HT1080 (cell line): ENCODE results near the gene CIC. TPM values are rescaled to one million over a fixed set of nuclear protein-coding genes. Genes with fewer than 3 reads are reported as not detected.

Source experiments
- DNase-seq: peaks from one replicate; pipeline ENCODE4 v3.0.0-alpha.2; 2015; ENCODE audit warnings: low read depth
- polyA plus RNA-seq, 2 experiments: library from polyadenylated mRNA; depleted of rRNA; stranded (reverse); fragments of >200 nt; gene quantifications; 2 replicates each; pipeline ENCODE4 v1.2.3, GENCODE V29; 2015
- total RNA-seq: library from RNA; depleted of rRNA; stranded (reverse); fragments of >200 nt; shearing (Covaris generic); gene quantifications from 2 replicates; pipeline ENCODE4 v1.2.3, GENCODE V29; 2014; rRNA removed

The CIC gene
- 12.0 and 22.6 TPM in 2 replicates for total RNA-seq
- 19.0 and 21.5 TPM in 2 replicates for polyA plus RNA-seq (2015; cell fraction: cytosol; rRNA removed)
- 51.0 and 53.3 TPM in 2 replicates for polyA plus RNA-seq (2015; cell fraction: nucleus; rRNA removed)

DNA sequence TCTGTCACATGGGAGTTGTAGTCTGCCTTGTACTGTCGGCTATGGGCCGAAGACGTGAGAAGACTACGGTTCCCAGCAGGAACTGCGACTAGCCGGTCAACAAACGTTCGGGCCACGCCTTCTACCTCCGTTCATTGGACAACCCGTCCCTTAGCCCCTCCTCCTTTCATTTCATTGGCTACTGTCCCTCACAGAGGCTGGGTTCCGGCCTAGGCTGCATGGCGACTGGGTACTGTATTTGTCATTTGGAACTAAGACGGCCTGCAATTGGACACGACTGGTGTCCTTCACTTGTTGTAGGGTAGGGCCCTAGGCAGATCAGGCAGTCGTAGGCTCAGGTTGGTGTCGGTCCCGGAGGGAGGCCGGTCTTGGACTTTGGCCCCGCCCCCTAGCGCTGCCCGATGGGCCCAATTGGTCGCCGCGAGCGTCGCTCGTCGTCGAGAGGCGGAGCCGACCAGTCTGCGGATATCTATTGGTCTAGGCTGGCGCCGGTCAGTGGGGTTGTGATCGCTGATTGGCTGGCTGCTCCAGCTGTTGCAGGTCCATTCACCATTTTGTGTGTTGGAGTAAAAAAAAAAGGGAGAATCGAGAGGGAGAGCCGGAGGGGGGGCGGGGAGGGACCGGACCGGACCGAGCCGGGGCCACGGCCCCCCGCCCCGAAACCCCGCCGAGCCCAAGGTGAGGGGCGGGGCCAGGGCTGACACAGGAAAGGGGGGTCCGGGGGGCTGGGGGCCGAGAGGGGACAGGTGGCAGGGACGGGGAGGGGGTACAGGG lies at the start of gene CIC:
TSS of gene CIC (plus strand) at position 549 of the 774 bp plus-strand sequence. CDS start 2,532 bp downstream, outside the sequence.
- peak; percentile 100 for DNase-seq

DNA sequence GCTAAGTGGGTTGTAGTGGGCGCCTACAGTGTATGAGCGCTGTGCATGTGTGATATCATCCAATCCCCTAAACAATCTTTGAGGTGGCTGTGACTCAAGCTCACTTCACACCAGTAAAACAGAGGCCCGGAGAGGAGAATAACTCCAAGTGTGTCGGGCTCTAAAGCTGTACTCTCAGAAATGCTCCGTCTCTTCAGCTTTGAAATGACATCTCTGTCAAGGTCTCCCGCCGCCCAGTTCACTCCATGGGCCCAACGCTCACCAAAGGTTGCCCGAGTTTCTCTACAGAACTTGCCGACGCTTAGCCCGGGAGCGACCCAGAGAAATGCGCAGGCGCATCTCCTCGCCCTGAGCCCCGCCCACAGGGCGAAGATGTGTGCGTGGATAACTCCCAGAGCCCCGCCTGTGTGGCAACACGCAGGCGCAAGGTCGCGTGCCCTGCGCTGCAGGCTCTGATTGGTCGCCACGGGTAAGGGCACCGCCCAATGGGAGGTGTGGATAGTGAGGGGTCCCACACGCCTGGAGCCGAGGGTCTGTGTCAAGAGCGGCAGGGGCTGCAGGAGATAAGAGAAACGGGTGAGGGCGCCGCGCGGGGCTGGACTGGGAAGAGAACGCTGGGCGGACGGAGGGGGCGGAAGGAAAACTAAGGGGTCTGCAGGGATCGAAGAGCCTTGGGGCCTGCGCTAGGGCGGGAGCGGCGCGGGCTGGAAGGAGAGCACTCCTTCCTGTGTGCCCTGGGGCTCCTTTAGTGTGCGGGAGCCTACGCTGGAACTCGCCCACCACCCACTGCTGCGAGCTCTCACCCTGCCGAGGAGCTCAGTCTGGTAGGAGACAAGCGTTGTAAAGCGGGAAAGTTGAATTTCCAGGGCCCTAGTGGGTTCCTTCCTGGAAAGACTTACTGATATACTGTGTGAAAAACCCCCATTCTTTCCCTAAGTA lies 49.0 kb upstream of the CIC start, which contains the start of gene ZNF526:
TSS of gene ZNF526 (plus strand) at position 501 of the 939 bp plus-strand sequence. CDS start 4,092 bp downstream, outside the sequence.
- peak; percentile 97 for DNase-seq

DNA sequence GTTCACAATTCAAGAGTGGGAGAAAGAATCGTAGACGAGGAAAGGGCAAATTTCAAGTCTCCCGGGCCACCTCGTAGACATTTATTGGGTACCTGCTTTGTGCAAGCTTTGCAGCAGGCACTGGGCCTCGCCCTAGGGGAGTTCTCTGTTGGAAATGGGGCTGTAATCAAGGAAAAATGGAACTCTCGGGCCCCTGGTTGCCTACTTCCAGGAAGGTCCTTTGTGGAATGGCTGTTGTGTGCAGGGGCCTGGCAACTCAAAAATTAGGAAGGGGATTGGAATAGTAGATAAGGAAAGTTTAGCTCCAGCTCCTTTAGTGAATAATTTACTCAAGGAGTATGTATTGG lies 48.3 kb upstream of the CIC start:
- DNase-seq: no peak

DNA sequence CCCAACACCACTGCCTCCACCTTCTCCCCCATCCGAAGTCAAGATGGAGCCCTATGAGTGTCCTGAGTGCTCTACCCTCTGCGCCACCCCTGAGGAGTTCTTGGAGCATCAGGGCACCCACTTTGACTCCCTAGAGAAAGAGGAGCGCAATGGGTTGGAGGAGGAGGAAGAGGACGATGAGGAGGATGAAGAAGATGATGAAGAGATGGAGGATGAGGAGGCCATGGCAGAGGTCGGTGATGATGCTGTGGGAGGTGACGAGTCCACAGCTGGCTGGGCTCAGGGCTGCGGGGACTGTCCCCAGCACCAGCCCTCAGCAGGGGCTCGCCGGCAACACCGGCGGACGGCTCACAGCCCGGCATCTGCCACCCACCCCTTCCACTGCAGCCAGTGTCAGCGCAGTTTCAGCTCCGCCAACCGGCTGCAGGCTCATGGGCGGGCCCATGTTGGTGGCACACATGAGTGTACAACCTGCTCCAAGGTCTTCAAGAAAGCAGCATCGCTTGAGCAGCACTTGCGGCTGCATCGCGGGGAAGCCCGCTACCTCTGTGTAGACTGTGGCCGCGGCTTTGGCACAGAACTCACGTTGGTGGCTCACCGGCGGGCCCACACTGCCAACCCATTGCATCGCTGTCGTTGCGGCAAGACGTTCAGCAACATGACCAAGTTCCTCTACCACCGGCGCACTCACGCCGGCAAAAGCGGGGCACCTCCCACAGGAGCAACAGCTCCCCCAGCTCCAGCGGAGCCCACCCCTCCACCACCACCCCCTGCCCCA lies 43.9 kb upstream of the CIC start:
- no peak for DNase-seq

DNA sequence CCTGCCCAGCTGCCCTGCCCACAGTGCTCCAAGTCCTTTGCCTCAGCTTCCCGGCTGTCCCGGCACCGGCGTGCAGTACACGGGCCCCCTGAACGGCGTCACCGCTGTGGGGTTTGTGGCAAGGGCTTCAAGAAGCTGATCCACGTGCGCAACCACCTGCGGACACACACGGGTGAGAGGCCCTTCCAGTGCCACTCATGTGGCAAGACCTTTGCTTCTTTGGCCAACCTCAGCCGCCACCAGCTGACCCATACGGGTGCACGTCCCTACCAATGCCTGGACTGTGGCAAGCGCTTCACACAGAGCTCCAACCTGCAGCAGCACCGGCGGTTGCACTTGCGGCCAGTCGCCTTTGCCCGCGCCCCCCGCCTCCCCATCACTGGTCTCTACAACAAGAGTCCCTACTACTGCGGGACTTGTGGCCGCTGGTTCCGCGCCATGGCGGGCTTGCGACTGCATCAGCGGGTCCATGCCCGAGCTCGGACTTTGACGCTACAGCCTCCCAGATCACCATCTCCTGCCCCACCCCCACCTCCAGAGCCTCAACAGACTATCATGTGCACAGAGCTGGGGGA lies 43.2 kb upstream of the CIC start:
- no peak for DNase-seq

DNA sequence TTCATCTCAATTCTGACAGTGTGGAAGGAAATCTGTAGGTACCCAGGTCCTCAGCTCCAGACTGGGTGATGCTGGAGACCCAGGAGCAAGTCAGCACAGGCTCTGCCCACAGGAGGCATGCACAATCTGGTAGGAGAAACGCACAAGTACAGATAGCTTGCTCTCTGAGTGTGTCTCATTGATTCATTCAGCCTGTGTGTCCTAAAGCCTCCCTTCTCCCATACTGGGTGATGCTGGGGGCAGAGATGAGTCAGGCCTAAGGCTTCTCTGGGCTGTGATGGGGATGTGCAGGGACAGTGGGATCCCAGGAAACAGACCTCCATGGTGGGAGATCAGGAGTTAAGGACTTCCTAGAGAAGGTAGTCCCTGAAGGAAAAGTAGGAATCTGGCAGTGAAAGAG lies 42.2 kb upstream of the CIC start:
- no peak for DNase-seq

DNA sequence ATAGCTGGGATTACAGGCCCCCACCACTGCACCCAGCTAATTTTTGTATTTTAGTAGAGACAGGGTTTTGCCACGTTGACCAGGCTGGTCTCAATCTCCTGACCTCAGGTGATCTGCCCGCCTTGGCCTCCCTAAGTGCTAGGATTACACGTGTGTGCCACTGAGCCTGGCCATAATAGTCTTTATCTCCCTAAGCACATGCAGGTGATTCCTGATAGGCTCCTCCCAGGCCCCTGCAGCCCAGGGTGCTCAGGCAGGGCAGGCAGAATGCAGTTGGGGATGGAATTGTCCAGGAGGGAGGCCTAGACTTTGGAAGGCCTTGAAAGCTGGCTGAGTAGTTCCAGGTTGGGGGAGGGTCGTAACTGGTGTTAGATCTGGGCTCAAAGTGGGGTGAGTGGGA lies 40.4 kb upstream of the CIC start:
- no peak for DNase-seq

DNA sequence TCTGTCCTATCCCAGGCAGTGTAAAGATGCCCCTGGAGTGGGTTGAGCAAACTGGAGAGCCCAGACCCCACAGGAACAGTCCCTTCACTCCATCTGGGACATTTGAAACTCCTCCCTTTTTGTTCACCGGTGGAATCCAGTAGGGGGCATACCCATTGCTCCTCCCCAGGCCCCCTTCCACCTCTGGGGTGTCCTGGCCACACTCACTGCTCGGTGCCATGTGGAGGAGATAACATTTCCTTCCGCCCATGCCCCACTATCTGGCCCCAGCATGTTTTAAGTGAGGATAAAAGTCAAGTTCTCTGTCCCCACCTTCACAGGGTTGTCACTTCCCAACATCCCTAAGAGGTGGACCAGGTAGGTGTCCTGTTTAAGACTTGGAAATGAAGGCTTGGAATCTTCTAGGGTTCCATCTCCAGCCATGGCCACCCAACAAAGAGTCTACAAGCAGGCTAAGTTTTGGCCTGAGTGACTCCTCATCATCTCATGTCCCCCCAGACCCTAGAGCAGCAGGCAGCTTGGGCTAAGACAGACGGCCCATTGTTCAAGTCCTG lies 39.7 kb upstream of the CIC start:
- DNase-seq: no peak

DNA sequence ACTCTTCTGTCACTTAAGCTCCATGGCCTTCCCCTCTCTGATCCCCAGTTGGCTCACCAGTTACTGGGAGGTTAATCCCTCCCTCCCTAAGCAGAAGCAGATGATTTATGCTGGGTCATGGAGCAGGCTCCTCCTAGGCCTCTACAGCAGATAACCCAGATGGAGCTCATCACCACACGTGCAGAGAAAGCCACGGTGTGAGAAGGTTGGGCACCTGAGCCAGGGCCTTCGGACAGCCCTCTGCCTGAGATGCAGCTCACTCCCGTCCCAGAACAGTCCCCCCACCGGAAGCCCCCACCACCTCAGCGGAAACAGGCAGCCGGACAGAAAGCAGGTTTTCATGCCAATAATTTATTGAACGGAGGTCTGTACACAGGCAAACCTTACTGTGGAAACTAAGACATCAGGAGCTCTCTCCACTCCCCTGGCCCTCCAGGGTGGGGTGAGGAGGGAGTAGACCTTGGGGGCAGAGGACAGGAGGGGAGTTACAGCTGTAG lies 39.1 kb upstream of the CIC start:
- DNase-seq: no peak

DNA sequence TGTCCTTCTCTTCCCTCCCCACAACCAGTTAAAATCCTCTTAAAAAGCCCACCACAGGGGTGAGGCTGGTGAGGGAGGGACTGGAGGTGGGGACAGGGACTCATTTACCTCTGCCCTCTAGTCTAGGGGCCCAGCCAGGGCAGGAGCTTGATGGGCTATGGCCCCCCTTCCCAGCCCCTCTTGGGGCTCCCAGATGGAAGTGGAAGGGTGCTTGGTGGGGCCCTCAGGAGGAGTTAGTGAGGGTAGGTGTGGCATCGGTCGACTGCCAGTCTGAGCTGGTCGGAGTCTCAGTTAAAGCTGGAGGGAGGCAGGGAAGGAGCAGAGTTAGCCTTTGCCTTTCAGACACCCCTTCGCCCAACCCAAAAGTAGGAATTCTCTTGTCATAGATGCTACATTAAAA lies 38.5 kb upstream of the CIC start:
- DNase-seq: no peak

DNA sequence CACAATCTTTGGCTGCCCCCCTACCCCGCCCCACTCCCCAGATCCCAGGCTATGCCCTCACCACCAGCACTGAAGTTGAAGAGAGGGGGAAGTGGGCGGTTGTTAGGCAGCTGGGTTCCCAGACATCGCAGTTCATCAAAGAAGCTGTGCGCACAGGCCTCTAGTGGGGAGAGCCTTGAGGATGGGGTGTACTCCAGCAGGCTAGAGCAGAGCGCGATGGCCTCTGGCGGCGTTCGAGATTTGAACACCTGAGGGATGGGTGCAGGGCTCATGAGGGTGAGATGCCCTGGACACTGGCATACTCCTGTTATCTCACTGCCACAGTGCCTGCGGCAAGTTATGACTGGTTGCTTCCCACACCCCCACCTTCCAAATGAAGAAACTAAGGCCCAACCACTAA lies 36.6 kb upstream of the CIC start:
- DNase-seq: no peak

DNA sequence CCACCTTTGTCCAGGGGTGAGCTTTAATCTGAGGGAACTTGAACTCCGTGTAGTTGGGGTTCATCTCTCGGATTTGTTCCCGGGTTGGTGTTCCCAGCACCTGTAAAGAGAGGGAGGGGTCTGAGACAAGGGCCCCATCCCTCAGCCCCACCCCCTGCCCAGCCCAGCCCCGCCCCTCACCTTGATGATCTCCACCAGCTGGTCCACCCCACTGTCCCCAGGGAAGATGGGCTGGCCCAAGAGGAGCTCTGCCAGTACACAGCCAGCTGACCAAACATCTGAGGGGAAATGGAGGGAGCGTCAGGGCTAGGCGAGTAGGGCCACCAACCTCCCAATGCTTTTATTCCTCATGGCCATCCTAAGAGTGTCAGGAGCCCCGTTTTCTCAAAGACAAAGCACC lies 35.9 kb upstream of the CIC start:
- DNase-seq: no peak

DNA sequence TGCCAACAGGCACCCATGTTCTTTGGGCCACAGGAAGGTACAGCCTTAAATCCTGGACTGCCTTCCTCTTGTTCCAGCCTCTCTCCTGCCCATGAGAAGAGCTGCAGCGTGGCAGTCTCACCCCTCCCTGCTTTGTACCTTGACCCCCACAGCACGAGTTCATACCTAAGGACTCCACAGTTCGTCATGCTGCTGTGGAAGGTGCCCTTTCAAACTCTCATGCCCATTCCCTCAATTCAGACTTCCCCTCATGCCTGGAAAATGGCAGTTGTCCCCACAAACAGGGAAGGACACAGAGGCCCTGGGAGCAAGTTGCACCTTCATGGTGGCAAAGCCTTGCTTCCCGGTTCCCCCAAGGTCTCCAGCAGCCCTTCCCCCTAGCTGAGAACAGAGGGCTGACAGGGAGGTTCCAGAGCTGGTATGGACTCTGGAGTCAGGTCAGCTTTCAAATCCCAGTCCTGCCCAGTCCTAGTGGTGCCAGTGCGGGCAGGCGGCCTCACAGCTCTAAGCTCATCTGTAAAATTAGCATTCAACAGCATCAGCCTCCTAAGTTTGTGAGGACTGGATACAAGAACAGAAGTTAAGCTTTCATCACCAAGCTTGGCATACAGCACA lies 35.3 kb upstream of the CIC start:
- DNase-seq: no peak

DNA sequence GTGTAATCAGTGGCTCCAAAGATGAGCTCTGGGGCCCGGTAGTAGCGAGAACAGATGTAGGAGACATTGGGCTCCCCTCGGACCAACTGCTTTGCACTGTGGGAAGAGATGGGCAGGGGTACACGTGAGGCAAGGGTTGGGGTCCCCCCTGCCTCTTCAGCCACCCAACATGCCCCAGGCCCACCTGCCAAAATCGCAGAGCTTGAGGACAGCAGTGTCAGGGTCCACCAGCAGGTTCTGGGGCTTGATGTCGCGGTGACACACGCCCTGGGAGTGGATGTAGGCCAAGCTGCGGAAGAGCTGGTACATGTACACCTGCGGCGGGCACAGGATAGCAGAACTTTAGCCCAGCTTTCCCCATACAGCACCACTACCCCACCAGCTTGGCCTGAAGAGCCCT lies 34.7 kb upstream of the CIC start:
- DNase-seq: no peak

DNA sequence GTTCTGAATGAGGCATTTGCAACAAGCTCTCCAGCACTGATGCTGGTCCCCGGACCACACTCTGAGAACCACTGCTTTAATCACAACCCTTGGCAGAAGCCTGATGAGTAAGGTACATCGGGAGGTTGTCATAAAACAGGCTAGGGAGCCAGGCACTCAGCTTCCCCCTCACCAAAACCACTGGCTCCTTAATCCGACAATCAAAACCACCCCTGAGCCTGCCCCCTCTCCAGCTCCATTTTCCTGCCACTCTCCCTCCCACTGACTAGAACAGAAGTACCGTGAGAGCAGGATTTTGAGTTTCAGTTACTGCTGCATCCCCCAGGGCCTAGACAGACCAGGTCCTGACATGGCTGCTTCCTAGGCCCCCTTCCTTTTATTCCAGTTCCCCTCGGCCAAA lies 33.9 kb upstream of the CIC start:
- no peak for DNase-seq

DNA sequence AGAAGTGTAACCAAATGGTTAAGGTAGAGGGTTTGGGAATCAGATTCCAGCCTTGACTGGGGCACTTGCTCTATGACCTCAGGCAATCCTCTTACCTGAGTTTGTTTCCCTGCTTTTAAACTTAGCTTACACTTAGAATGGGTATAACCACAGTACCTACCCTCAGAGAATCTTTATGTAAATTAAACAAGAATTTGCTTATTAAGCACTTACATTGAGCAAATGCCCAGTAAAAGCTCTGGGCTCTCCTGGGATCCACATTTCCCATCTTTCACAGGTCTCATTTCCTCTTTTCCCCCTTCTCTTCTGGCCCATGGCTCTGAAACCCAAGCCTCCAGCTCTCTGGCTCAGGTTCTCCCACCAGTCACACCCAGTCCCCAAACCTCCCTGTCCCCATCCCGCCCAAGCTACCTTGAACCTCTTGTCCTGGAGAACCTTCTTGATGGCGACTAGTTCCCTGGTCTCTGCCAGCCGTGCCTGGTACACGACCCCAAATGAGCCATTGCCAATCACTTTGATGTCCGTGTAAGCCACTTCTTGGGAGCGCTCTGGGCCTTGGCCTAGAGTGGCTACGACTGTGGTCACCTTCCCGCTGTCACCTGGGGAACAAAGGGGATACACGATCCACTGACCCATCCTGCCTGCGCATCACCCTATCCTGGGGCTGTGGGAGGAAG lies 29.4 kb upstream of the CIC start:
- DNase-seq: no peak

DNA sequence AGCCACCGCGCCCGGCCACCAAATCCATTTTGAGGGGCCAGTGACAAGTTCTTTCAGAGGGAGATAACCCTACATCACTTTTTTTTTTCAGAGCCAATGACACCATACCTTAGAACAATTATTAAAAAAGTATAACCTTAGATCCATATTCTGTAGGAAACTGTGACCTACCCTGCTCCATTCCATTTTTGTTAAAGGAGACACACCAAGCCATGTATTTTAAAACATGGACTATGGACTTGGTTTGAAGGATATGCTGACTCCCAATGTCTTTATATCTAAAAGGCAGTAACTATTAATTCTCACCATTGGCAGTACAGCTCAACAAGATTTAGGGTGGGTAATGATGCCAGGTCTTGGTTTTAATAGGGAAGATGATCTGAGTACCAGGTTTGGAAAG lies 27.8 kb upstream of the CIC start:
- no peak for DNase-seq

DNA sequence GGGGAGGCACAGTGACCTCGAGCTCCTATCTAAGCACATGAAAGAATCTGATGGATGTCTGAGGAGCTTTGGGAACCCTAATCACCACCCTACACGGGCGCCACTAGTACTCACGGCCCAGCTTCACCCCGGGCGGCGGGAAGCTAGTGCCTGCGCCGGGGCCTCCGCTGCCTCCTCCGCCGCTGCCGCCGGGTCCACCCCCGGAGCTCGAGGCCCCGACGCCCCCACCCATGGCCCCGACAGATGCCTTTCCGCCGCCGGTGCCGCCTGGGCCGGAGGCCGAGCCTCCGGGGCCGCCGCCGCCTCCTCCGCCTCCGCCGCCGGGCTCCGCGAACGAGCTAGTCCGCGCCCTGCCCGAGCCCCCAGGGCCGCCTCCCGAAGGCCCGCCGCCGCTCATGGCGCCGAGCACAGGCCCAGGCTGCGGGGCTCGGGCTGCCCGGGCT lies 27.0 kb upstream of the CIC start:
- DNase-seq: no peak
